Activated CD8-positive, alpha-beta T cell treated with anti-CD3 and anti-CD28 coated beads for 36 hours (primary cell): ENCODE results near the gene MAML1. TPM values are rescaled to one million over a fixed set of nuclear protein-coding genes. Genes with fewer than 3 reads are reported as not detected.

ENCODE experiments used
- ATAC-seq: fragments of 200-7000 bp; cut with Tn5 transposase; one replicate; pipeline ENCODE4 v1.10.0; 2021; ENCODE audit warnings: mild to moderate bottlenecking, moderate library complexity
- CTCF ChIA-PET: fragments of 350-600 bp; sonication (Branson Sonifier 250); formaldehyde crosslinking; loops from one replicate; lab custom pipeline; 2021; ENCODE audit warnings: antibody characterized with exemption; lab: Charles Lee
- POLR2A ChIA-PET: fragments of 350-600 bp; sonication (Branson Sonifier 250); formaldehyde crosslinking; loops from one replicate; lab custom pipeline; 2021; ENCODE audit warnings: antibody characterized with exemption; lab: Charles Lee
- DNase-seq: peaks from one replicate; pipeline ENCODE4 v3.0.0-alpha.2; 2020
- H3K27ac Mint-ChIP-seq: one replicate; pipeline ENCODE4 v1.8.0; 2021; ENCODE audit warnings: mild to moderate bottlenecking, mixed read lengths
- H3K27me3 Mint-ChIP-seq: one replicate; pipeline ENCODE4 v1.8.0; 2021; ENCODE audit warnings: mixed read lengths
- H3K36me3 Mint-ChIP-seq: one replicate; pipeline ENCODE4 v1.8.0; 2021; ENCODE audit warnings: low read depth, mixed read lengths
- H3K4me1 Mint-ChIP-seq: one replicate; pipeline ENCODE4 v1.8.0; 2021; ENCODE audit warnings: low read depth, mixed read lengths
- H3K4me3 Mint-ChIP-seq: one replicate; pipeline ENCODE4 v1.8.0; 2021; ENCODE audit warnings: mild to moderate bottlenecking, moderate library complexity, mixed read lengths
- H3K9me3 Mint-ChIP-seq: one replicate; pipeline ENCODE4 v1.8.0; 2021; ENCODE audit warnings: mixed read lengths
- intact Hi-C: fragments of 100-400 bp; cut with micrococcal nuclease; formaldehyde crosslinking; loops from one replicate; pipeline ENCODE4 v1.10.0; 2022
- total RNA-seq, 2 experiments: library from RNA; stranded (reverse); gene quantifications; one replicate each; pipeline ENCODE4 v1.2.3, GENCODE V29; 2021
- TF ChIP-seq, protein P1 (sequence below): fragments of 200-600 bp; IDR thresholded peaks from one replicate; pipeline ENCODE4 v1.8.0; 2022; ENCODE audit warnings: antibody characterized with exemption, mild to moderate bottlenecking

MAML1 gene
- total RNA-seq, 2 experiments from 2014 or later: 26.1 to 26.6 TPM

DNA sequence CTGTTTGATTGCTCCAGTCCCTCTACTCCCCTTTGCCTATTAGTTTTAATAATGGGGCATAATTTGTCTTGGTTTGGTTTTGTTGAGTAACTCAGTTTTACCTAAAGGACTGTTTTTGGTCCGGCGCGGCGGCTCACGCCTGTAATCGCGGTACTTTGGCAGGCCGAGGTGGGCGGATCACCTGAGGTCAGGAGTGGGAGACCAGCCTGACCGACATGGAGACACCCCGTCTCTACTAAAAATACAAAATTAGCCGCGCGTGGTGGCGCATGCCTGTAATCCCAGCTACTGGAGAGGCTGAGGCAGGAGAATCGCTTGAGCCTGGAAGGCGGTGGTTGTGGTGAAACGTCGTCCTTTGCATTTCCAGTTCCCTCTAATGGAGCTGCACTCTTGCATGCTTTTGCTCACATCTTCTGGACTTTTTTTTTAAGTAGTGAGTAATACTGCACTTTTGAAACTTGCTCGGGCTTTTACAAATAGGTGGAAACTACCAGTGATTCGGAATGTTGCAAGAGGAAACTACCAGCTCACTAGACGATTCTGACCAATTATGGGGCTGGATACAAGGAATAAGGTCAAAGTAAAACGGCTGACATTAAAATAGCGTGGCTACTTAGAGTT, 721 bp upstream of the MAML1 start:
- H3K36me3 Mint-ChIP-seq: peaks cover 56% of the 10 kb centered on the region
- CTCF ChIA-PET: interaction anchor here (0.9 to 4.9 kb wide), 6 partner anchors 9 to 359 kb away, joined by 3 to 25 read pairs (median 4); partner anchors contain the start of gene HNRNPH1
- DNase-seq (peak; percentile 33), ATAC-seq (peak; percentile 37)
- no peaks in the 10 kb centered on the region for H3K9me3 Mint-ChIP-seq
- peak overlapping the region; percentile 94 for H3K27ac Mint-ChIP-seq
- TF ChIP-seq, protein P1, sequence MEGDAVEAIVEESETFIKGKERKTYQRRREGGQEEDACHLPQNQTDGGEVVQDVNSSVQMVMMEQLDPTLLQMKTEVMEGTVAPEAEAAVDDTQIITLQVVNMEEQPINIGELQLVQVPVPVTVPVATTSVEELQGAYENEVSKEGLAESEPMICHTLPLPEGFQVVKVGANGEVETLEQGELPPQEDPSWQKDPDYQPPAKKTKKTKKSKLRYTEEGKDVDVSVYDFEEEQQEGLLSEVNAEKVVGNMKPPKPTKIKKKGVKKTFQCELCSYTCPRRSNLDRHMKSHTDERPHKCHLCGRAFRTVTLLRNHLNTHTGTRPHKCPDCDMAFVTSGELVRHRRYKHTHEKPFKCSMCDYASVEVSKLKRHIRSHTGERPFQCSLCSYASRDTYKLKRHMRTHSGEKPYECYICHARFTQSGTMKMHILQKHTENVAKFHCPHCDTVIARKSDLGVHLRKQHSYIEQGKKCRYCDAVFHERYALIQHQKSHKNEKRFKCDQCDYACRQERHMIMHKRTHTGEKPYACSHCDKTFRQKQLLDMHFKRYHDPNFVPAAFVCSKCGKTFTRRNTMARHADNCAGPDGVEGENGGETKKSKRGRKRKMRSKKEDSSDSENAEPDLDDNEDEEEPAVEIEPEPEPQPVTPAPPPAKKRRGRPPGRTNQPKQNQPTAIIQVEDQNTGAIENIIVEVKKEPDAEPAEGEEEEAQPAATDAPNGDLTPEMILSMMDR: no peak
- H3K4me3 Mint-ChIP-seq: peak overlapping the region; percentile 97
- no peaks in the 10 kb centered on the region for H3K27me3 Mint-ChIP-seq
- intact Hi-C loops: loop anchor here (2.0 kb wide), 1 partner anchor 33 kb away; the partner anchor contains the start of gene CANX
- POLR2A ChIA-PET: interaction anchor here (0.6 to 2.2 kb wide), 13 partner anchors 12 to 135 kb away, joined by 3 to 13 read pairs (median 3); partner anchors contain the start of genes CBY3 and HNRNPH1
- peaks cover 37% of the 10 kb centered on the region for H3K4me1 Mint-ChIP-seq

DNA sequence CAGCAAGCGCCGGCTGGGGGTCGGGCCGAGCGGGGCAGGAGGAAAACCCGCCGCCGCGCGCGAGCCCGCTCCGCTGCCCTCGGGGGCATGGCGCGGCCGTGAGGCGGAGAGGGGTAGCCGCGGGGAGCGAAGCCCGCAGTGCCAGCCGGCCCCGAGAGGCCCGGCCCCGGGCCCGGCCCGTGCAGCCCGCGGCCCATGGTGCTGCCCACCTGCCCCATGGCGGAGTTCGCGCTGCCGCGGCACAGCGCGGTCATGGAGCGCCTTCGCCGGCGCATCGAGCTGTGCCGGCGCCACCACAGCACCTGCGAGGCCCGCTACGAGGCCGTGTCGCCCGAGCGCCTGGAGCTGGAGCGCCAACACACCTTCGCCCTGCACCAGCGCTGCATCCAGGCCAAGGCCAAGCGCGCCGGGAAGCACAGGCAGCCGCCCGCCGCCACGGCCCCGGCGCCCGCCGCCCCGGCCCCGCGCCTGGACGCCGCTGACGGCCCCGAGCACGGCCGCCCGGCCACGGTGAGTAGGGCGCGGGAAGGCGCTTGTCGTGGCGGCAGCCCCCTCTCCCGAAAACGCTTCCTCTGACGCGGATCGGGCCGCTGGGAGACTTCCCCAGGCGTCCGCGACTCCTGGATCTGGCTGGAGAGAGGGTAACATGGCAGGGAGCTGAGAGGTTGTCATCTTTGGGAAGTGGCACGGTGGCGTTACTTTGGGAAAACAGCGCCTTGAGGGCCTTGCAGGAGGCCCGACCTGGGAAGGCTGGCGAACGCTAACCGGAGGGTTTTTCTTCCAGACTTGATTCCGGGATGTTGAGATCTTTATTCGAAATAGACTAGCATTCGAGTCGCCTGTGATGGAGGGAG, 523 bp downstream of the MAML1 start:
- intact Hi-C loops: loop anchor here (2.0 kb wide), 1 partner anchor 34 kb away; the partner anchor contains the start of gene CANX
- Mint-ChIP-seq H3K27me3 (no peaks in the 10 kb centered on the region), H3K9me3 (no peaks in the 10 kb centered on the region), H3K4me1 (peaks cover 50% of the 10 kb centered on the region), H3K4me3 (peak overlapping the region; percentile 97), H3K36me3 (peaks cover 54% of the 10 kb centered on the region), H3K27ac (peak overlapping the region; percentile 94)
- POLR2A ChIA-PET: interaction anchor here (0.6 to 2.2 kb wide), 15 partner anchors 17 to 134 kb away, joined by 3 to 13 read pairs (median 3); partner anchors contain the start of genes CBY3, HNRNPH1 and LTC4S
- peak; percentile 11 for ATAC-seq
- DNase-seq: peak; percentile 48
- CTCF ChIA-PET: interaction anchor here (0.9 to 4.9 kb wide), 4 partner anchors 8 to 109 kb away, joined by 3 to 25 read pairs (median 6); partner anchors contain the start of gene HNRNPH1
- TF ChIP-seq, protein P1: no peak

DNA sequence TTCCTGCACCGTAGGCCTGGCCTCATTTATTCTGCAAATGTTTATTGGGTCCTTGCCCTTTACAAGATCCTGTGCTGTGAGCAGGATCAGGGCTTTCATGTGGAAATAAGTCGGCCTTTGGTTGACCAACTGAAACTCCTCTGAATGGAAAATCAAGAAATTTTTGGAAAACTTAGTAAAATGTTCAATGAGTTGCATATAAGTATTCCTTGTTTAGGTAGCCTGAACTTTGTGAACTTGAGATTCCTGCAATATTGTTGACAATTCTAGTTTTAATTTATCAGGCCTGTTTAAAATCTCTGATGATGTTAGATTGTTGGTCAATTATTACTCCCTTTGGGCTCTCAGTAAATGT, 1.1 kb downstream of the MAML1 start:
- Mint-ChIP-seq H3K27ac (peak overlapping the region; percentile 94), H3K9me3 (no peaks in the 10 kb centered on the region), H3K4me1 (peaks cover 56% of the 10 kb centered on the region), H3K36me3 (peaks cover 57% of the 10 kb centered on the region), H3K4me3 (peak overlapping the region; percentile 97), H3K27me3 (no peaks in the 10 kb centered on the region)
- ChIA-PET POLR2A (interaction anchor here (1.0 to 2.2 kb wide), 5 partner anchors 23 to 110 kb away, joined by 3 to 13 read pairs (median 3); partner anchors contain the start of gene HNRNPH1), CTCF (no interaction called here)
- DNase-seq (no peak), ATAC-seq (no peak)
- TF ChIP-seq, protein P1: no peak
- intact Hi-C loops: loop anchor here (2.0 kb wide), 1 partner anchor 35 kb away; the partner anchor contains the start of gene CANX

- H3K27me3 Mint-ChIP-seq: no peaks in the 10 kb centered on the region
- ATAC-seq: no peak
- intact Hi-C loops: no loop called here
- peaks cover 56% of the 10 kb centered on the region for H3K36me3 Mint-ChIP-seq
- peak overlapping the region; percentile 97 for H3K4me3 Mint-ChIP-seq
- POLR2A ChIA-PET: interaction anchor here (0.7 to 1.1 kb wide), 3 partner anchors 9 to 59 kb away, joined by 3 to 4 read pairs (median 3); no protein-coding TSS in a partner anchor
- TF ChIP-seq, protein P1: no peak
- no peak for DNase-seq
- H3K4me1 Mint-ChIP-seq: peaks cover 60% of the 10 kb centered on the region
- peak overlapping the region; percentile 54 for H3K27ac Mint-ChIP-seq
- no peaks in the 10 kb centered on the region for H3K9me3 Mint-ChIP-seq
- CTCF ChIA-PET: no interaction called here
These were observed 2.0 kb downstream of the MAML1 start for GRCh38 chr5:179734536-179735164.
